Measurements from ENCODE around the gene CLDN6. TPM values are rescaled to one million over a fixed set of nuclear protein-coding genes. Genes with fewer than 3 reads are reported as not detected.

The CLDN6 gene
- total and polyA plus RNA-seq, 2 of the 13 experiments (the other 11 are each of a cell fraction or from before 2014, with no cell fraction given): 5.9 to 7.6 TPM

DNA sequence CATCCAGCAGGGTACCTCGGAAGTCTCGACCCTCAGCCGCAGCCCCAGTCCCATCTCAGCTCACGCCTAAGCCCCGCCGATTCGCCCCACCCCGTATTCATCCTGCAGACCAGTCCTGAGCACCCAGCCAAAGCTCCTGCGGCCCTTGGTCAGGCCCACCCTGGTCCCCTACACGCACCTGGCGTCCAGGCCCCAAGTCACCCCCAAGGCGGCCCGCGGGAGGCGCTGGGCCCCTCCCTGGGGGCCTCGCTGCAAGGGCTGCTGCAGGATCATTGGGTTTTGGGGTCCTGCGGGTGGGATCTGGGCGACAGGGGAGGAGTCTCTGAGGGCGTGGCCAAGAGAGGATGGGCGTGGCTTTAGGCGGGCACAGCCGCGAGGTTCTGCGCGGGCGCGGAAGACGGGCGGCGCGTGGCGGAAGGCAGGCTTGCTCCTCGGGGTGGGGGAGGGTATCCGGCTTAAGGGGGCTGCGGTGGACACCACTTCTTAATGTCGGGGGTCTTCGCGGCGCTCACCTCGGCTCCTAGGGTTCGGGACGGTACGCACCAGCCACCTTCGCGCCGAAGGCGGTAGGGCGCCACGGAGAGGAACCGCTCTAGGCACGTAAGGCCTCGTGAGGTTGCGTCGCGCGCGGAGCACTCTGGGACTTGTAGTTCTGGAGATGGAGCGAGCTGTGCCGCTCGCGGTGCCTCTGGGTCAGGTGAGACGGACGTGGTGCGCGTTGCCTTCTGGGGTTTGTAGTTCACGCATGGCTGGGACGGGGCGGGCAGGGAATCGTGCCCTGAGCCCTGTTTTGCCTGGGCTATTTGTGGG lies 5.9 kb upstream of the CLDN6 start, which contains the start of the genes HCFC1R1 and THOC6 (continued):
- TF ChIP-seq, protein P1, sequence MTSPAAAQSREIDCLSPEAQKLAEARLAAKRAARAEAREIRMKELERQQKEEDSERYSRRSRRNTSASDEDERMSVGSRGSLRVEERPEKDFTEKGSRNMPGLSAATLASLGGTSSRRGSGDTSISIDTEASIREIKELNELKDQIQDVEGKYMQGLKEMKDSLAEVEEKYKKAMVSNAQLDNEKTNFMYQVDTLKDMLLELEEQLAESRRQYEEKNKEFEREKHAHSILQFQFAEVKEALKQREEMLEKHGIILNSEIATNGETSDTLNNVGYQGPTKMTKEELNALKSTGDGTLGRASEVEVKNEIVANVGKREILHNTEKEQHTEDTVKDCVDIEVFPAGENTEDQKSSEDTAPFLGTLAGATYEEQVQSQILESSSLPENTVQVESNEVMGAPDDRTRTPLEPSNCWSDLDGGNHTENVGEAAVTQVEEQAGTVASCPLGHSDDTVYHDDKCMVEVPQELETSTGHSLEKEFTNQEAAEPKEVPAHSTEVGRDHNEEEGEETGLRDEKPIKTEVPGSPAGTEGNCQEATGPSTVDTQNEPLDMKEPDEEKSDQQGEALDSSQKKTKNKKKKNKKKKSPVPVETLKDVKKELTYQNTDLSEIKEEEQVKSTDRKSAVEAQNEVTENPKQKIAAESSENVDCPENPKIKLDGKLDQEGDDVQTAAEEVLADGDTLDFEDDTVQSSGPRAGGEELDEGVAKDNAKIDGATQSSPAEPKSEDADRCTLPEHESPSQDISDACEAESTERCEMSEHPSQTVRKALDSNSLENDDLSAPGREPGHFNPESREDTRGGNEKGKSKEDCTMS (CRISPR knock-in tag; conservative IDR thresholded peaks at IDR 0.05): no peak
- TF ChIP-seq SOX5 (CRISPR knock-in tag; IDR thresholded peaks at IDR 0.05; ENCODE audit: borderline replicate concordance) (peak; percentile 44; the same call in 1 of the 2 replicates), BCL6 (CRISPR knock-in tag; IDR thresholded peaks at IDR 0.05) (peak; percentile 36; the same call in 1 of the 2 replicates), ZNF264 (CRISPR knock-in tag; IDR thresholded peaks at IDR 0.05) (no peak; the same call in 1 of the 2 replicates), PITX1 (CRISPR knock-in tag; IDR thresholded peaks at IDR 0.05) (peak; percentile 68), MIER3 (CRISPR knock-in tag; IDR thresholded peaks at IDR 0.05; ENCODE audit: borderline replicate concordance) (peak; percentile 84; the same call in 1 of the 2 replicates), ZC3H4 (CRISPR knock-in tag; IDR thresholded peaks at IDR 0.05; ENCODE audit: borderline replicate concordance) (peak; percentile 44; the same call in 1 of the 2 replicates)
- TF ChIP-seq, protein P2, sequence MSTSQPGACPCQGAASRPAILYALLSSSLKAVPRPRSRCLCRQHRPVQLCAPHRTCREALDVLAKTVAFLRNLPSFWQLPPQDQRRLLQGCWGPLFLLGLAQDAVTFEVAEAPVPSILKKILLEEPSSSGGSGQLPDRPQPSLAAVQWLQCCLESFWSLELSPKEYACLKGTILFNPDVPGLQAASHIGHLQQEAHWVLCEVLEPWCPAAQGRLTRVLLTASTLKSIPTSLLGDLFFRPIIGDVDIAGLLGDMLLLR (CRISPR knock-in tag; IDR thresholded peaks at IDR 0.05): 0 out of 2 replicates have a peak, but pooled peaks have one; percentile 20
- TF ChIP-seq, protein P3, sequence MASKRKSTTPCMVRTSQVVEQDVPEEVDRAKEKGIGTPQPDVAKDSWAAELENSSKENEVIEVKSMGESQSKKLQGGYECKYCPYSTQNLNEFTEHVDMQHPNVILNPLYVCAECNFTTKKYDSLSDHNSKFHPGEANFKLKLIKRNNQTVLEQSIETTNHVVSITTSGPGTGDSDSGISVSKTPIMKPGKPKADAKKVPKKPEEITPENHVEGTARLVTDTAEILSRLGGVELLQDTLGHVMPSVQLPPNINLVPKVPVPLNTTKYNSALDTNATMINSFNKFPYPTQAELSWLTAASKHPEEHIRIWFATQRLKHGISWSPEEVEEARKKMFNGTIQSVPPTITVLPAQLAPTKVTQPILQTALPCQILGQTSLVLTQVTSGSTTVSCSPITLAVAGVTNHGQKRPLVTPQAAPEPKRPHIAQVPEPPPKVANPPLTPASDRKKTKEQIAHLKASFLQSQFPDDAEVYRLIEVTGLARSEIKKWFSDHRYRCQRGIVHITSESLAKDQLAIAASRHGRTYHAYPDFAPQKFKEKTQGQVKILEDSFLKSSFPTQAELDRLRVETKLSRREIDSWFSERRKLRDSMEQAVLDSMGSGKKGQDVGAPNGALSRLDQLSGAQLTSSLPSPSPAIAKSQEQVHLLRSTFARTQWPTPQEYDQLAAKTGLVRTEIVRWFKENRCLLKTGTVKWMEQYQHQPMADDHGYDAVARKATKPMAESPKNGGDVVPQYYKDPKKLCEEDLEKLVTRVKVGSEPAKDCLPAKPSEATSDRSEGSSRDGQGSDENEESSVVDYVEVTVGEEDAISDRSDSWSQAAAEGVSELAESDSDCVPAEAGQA (IDR thresholded peaks at IDR 0.05; ENCODE audit: low read depth): peak; percentile 75; the same call in 1 of the 2 replicates
- TF ChIP-seq, protein P3 (CRISPR knock-in tag; IDR thresholded peaks at IDR 0.05; ENCODE audit: borderline replicate concordance): no peak
- TF ChIP-seq, protein P4, sequence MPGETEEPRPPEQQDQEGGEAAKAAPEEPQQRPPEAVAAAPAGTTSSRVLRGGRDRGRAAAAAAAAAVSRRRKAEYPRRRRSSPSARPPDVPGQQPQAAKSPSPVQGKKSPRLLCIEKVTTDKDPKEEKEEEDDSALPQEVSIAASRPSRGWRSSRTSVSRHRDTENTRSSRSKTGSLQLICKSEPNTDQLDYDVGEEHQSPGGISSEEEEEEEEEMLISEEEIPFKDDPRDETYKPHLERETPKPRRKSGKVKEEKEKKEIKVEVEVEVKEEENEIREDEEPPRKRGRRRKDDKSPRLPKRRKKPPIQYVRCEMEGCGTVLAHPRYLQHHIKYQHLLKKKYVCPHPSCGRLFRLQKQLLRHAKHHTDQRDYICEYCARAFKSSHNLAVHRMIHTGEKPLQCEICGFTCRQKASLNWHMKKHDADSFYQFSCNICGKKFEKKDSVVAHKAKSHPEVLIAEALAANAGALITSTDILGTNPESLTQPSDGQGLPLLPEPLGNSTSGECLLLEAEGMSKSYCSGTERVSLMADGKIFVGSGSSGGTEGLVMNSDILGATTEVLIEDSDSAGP (CRISPR knock-in tag; IDR thresholded peaks at IDR 0.05; ENCODE audit: borderline replicate concordance): peak; percentile 94
